Astrocyte (in vitro differentiated cells and primary cell): ENCODE results near the gene APOM. TPM values are rescaled to one million over a fixed set of nuclear protein-coding genes. Genes with fewer than 3 reads are reported as not detected.
A peak's percentile ranks its signal among the peaks of the same experiment; 100 is the strongest.

Experiments
- DNase-seq: peaks from one replicate; pipeline ENCODE4 v3.0.0-alpha.2; 2010; ENCODE audit warnings: low read depth
- FAIRE-seq: peaks from 2 replicates; lab custom pipeline; 2011; peaks lifted over from hg19 to GRCh38; lab: Jason Lieb, UNC
- H2AFZ ChIP-seq: 2 replicates; pipeline ENCODE4 v1.6.0; 2012; ENCODE audit warnings: low read depth, low read length, inconsistent platforms
- H3K27ac ChIP-seq: 2 replicates; pipeline ENCODE4 v1.5.1; 2011; ENCODE audit warnings: low read depth, low read length, inconsistent platforms
- H3K27me3 ChIP-seq: 2 replicates; pipeline ENCODE4 v1.6.0; 2011; ENCODE audit warnings: low read length, inconsistent platforms; ENCODE audit not compliant: insufficient read depth
- H3K36me3 ChIP-seq: 2 replicates; pipeline ENCODE4 v1.5.1; 2011; ENCODE audit warnings: low read length, inconsistent platforms; ENCODE audit not compliant: insufficient read depth
- H3K4me1 ChIP-seq: 2 replicates; pipeline ENCODE4 v1.5.1; 2011; ENCODE audit warnings: low read length, inconsistent platforms; ENCODE audit not compliant: insufficient read depth
- H3K4me2 ChIP-seq: 2 replicates; pipeline ENCODE4 v1.6.0; 2012; ENCODE audit warnings: low read length, inconsistent platforms
- H3K4me3 ChIP-seq: 2 replicates; pipeline ENCODE4 v1.5.1; 2011; ENCODE audit warnings: low read depth, mild to moderate bottlenecking, low read length, inconsistent platforms; ENCODE audit not compliant: insufficient read depth
- H3K79me2 ChIP-seq: 2 replicates; pipeline ENCODE4 v1.6.0; 2012; ENCODE audit warnings: mild to moderate bottlenecking, low read length, inconsistent platforms; ENCODE audit not compliant: insufficient read depth
- H3K9ac ChIP-seq: 2 replicates; pipeline ENCODE4 v1.6.0; 2012; ENCODE audit warnings: mild to moderate bottlenecking, low read length, inconsistent platforms
- H3K9me3 ChIP-seq: 2 replicates; pipeline ENCODE4 v1.5.1; 2012; ENCODE audit warnings: low read depth, mild to moderate bottlenecking, low read length, inconsistent platforms; ENCODE audit not compliant: insufficient read depth
- H4K20me1 ChIP-seq: 2 replicates; pipeline ENCODE4 v1.6.0; 2012; ENCODE audit warnings: low read length, inconsistent platforms; ENCODE audit not compliant: insufficient read depth
- H3K27ac Mint-ChIP-seq: one replicate; pipeline ENCODE4 v1.8.0; 2021; ENCODE audit warnings: mild to moderate bottlenecking, mixed read lengths; ENCODE audit not compliant: unreplicated experiment
- H3K27me3 Mint-ChIP-seq: one replicate; pipeline ENCODE4 v1.8.0; 2021; ENCODE audit warnings: low read depth, mixed read lengths; ENCODE audit not compliant: unreplicated experiment
- H3K36me3 Mint-ChIP-seq: one replicate; pipeline ENCODE4 v1.8.0; 2021; ENCODE audit warnings: low read depth, mixed read lengths; ENCODE audit not compliant: unreplicated experiment
- H3K4me1 Mint-ChIP-seq: one replicate; pipeline ENCODE4 v1.8.0; 2021; ENCODE audit warnings: low read depth, mixed read lengths; ENCODE audit not compliant: unreplicated experiment
- H3K4me3 Mint-ChIP-seq: one replicate; pipeline ENCODE4 v1.8.0; 2021; ENCODE audit warnings: mild to moderate bottlenecking, moderate library complexity, mixed read lengths; ENCODE audit not compliant: unreplicated experiment
- H3K9me3 Mint-ChIP-seq: one replicate; pipeline ENCODE4 v1.8.0; 2021; ENCODE audit warnings: mild to moderate bottlenecking, mixed read lengths; ENCODE audit not compliant: unreplicated experiment
- EZH2 ChIP-seq: IDR thresholded peaks from 2 replicates; pipeline ENCODE4 v1.6.1; 2012; ENCODE audit warnings: mild to moderate bottlenecking, low read length, inconsistent platforms; ENCODE audit not compliant: insufficient read depth
- total RNA-seq: library from RNA; stranded (reverse); gene quantifications from 2 replicates; pipeline ENCODE4 v1.2.1, GENCODE V29; 2021
- TF ChIP-seq, protein P1 (sequence below): IDR thresholded peaks from 2 replicates; pipeline ENCODE4 v1.5.1; 2011; ENCODE audit warnings: low read depth, mild to moderate bottlenecking, inconsistent platforms, low read length, moderate library complexity; ENCODE audit not compliant: insufficient read depth

Gene APOM
- total RNA-seq, 1 donor from 2014 or later, result 0.89 TPM

DNA sequence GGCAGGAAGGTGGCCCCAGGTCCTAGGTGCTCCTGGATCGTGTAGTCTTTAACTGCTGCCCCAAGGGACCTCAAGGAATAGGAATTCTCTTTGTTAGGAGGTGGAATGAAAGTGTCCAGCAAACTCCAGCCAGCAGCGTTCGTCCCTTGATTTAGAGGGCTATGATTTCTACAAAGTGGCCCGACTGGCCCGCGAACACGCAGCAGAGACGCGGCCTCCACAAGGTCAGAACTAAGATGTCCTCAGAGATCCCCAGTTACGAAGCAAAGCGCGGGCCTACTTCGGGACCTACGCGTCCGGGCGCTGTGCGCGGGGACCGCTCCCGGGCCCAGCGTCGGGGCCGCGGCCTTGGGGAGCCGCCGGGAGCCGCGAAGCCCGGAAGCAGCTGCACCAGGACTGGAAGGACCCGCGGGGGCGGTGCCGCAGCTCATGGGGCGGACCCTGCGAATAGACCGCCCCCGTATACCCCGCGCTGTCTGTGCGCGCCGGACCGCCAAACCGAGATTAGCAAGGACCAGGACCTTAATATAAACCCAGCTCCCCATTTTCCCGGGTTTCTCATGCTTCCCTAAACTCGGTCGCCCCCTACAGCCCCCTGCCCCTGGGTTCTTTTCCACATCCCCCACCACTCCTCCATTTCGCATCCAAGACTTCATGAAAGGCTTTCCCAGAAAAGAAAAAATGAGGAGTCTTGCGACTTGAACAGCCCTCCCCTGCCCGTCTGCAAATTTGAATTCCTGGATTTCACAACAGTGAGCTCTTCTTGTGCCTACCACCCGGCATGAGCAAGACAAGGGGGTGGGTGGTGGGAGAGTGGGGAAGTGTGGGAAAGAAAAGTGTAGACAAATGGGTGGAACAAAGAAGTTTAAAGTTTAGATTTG is 4.9 kb downstream of the APOM start, which contains the start of gene C6orf47:
Gene C6orf47, minus strand, starts transcription at position 398 of the 881 bp plus-strand sequence. CDS start 831 bp downstream, outside the sequence.
- peak within 1 kb of the TSS; percentile 90 for H3K4me3 Mint-ChIP-seq
- no peaks in the 10 kb centered on the region for H3K9me3 ChIP-seq
- no peaks in the 10 kb centered on the region for H3K27me3 Mint-ChIP-seq
- no peak for TF ChIP-seq EZH2
- TF ChIP-seq, protein P1, sequence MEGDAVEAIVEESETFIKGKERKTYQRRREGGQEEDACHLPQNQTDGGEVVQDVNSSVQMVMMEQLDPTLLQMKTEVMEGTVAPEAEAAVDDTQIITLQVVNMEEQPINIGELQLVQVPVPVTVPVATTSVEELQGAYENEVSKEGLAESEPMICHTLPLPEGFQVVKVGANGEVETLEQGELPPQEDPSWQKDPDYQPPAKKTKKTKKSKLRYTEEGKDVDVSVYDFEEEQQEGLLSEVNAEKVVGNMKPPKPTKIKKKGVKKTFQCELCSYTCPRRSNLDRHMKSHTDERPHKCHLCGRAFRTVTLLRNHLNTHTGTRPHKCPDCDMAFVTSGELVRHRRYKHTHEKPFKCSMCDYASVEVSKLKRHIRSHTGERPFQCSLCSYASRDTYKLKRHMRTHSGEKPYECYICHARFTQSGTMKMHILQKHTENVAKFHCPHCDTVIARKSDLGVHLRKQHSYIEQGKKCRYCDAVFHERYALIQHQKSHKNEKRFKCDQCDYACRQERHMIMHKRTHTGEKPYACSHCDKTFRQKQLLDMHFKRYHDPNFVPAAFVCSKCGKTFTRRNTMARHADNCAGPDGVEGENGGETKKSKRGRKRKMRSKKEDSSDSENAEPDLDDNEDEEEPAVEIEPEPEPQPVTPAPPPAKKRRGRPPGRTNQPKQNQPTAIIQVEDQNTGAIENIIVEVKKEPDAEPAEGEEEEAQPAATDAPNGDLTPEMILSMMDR, result no peak
- H3K9me3 Mint-ChIP-seq, result no peaks in the 10 kb centered on the region
- H3K4me1 Mint-ChIP-seq, result peaks cover 31% of the 10 kb centered on the region
- peaks cover 32% of the 10 kb centered on the region for H4K20me1 ChIP-seq
- H3K79me2 ChIP-seq, result peaks cover 83% of the 10 kb centered on the region
- peaks cover 5% of the 10 kb centered on the region for H3K36me3 ChIP-seq
- peaks cover 43% of the 10 kb centered on the region for H3K4me1 ChIP-seq
- peak within 1 kb of the TSS; percentile 58 for H3K27ac ChIP-seq
- H3K4me3 ChIP-seq, result peak within 1 kb of the TSS; percentile 82
- DNase-seq (peak; percentile 59), FAIRE-seq (no peak)
- peak within 1 kb of the TSS; percentile 99 for H3K4me2 ChIP-seq
- peaks cover 22% of the 10 kb centered on the region for H3K36me3 Mint-ChIP-seq
- peak within 1 kb of the TSS; percentile 85 for H3K9ac ChIP-seq
- H3K27me3 ChIP-seq, result no peaks in the 10 kb centered on the region
- H3K27ac Mint-ChIP-seq, result peak within 1 kb of the TSS; percentile 79
- peak within 1 kb of the TSS; percentile 51 for H2AFZ ChIP-seq

DNA sequence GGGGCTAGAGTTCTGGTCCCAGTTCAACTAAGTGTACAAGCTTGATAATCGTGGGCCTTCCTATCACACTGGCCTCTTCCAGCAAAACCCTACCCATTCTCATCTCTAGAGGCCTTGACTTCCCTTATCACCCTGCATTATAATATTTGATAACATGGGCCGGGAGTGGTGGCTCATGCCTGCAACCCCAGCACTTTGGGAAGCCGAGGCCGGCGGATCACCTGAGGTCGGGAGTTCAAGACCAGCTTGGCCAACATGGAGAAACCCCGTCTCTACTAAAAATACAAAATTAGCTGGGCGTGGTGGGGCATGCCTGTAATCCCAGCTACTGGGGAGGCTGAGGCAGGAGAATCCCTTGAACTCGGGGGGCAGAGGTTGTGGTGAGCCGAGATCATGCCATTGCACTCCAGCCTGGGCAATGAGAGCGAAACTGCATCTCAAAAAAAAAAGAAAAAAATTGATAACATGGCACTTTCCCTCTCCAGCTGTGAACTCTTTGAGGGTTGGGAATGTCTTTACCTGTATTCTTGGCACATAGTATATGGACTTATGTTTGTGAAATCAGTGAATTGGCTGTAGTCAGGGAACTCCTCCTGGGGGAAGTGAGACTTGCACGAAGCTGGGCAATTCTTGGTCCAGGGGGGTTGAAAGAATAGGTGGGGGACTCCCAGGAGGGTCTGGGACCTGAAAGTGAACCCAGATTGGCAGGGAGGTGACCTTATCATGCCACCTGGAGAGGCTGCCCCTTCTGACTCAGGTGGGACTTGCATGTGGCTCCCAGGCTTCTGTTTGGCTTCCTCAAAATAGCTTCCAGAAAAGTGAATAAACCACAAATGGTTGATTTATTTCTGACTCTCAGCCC is 5.8 kb downstream of the APOM start:
- Histone ChIP-seq H4K20me1 (peaks cover 32% of the 10 kb centered on the region), H3K4me2 (peak overlapping the region; percentile 99), H3K4me3 (peak overlapping the region; percentile 82), H3K9ac (peak overlapping the region; percentile 85), H3K27ac (peak overlapping the region; percentile 58), H3K4me1 (peaks cover 44% of the 10 kb centered on the region), H2AFZ (peak overlapping the region; percentile 40), H3K79me2 (peaks cover 83% of the 10 kb centered on the region), H3K27me3 (no peaks in the 10 kb centered on the region), H3K36me3 (peaks cover 5% of the 10 kb centered on the region), H3K9me3 (no peaks in the 10 kb centered on the region)
- FAIRE-seq, result no peak
- H3K27ac Mint-ChIP-seq, result peak overlapping the region; percentile 79
- peaks cover 31% of the 10 kb centered on the region for H3K4me1 Mint-ChIP-seq
- no peaks in the 10 kb centered on the region for H3K27me3 Mint-ChIP-seq
- H3K36me3 Mint-ChIP-seq, result peaks cover 15% of the 10 kb centered on the region
- H3K4me3 Mint-ChIP-seq, result peak overlapping the region; percentile 83
- no peaks in the 10 kb centered on the region for H3K9me3 Mint-ChIP-seq
- TF ChIP-seq, protein P1, result no peak
- no peak for TF ChIP-seq EZH2
- DNase-seq, result no peak
